IMR-90 (cell line): ENCODE measurements around the gene SLC25A41. TPM values are rescaled to one million over a fixed set of nuclear protein-coding genes. Genes with fewer than 3 reads are reported as not detected.

ENCODE experiments used
- ATAC-seq: fragments of 200-7000 bp; cut with Tn5 transposase; 2 replicates; pipeline ENCODE4 v1.9.1; 2020; ENCODE audit warnings: low read depth, mild to moderate bottlenecking, moderate library complexity
- BruUV-seq: library from RNA; stranded (reverse); fragments of 400-500 nt; replicated peaks from 2 replicates; lab custom pipeline; 2021; lab: Mats Ljungman, UMichigan
- CTCF ChIA-PET: fragments of 300-600 bp; formaldehyde crosslinking; extraction: SDS; loops from one replicate; lab custom pipeline; 2021; ENCODE audit warnings: antibody characterized with exemption; lab: Yijun Ruan, JAX
- POLR2A ChIA-PET: fragments of 300-600 bp; sonication (Branson Sonifier 250); formaldehyde crosslinking; loops from one replicate; lab custom pipeline; 2022; ENCODE audit warnings: antibody characterized with exemption; ENCODE audit not compliant: unreplicated experiment; lab: Charles Lee
- DNase-seq: peaks from one replicate; pipeline ENCODE4 v3.0.0; 2013
- H2AFZ ChIP-seq: replicated peaks from 2 replicates; pipeline ENCODE3; 2013; ENCODE audit warnings: low read length, mild to moderate bottlenecking; ENCODE audit not compliant: poor library complexity
- H2AK5ac ChIP-seq: 2 replicates; pipeline ENCODE4 v1.6.1; 2013; ENCODE audit warnings: low read depth, low read length, inconsistent platforms
- H2AK9ac ChIP-seq: replicated peaks from 2 replicates; pipeline ENCODE3; 2013; ENCODE audit warnings: mild to moderate bottlenecking, low read depth, low read length, moderate library complexity; ENCODE audit not compliant: poor library complexity
- H2BK120ac ChIP-seq: 2 replicates; pipeline ENCODE4 v1.6.1; 2013; ENCODE audit warnings: low read depth, low read length, inconsistent platforms
- H2BK15ac ChIP-seq: 3 replicates; pipeline ENCODE4 v1.6.1; 2013; ENCODE audit warnings: low read depth, low read length, inconsistent platforms
- H2BK20ac ChIP-seq: 2 replicates; pipeline ENCODE4 v1.6.1; 2013; ENCODE audit warnings: low read depth, mild to moderate bottlenecking, inconsistent platforms, low read length, moderate library complexity
- H2BK5ac ChIP-seq: 2 replicates; pipeline ENCODE4 v1.6.1; 2013; ENCODE audit warnings: mild to moderate bottlenecking, low read depth, low read length, inconsistent platforms; ENCODE audit not compliant: poor library complexity, severe bottlenecking
- H3K14ac ChIP-seq: replicated peaks from 2 replicates; pipeline ENCODE4 v1.6.1; 2013; ENCODE audit warnings: low read depth, low read length, inconsistent platforms
- H3K18ac ChIP-seq: 2 replicates; pipeline ENCODE4 v1.6.1; 2013; ENCODE audit warnings: low read depth, low read length, control low read depth
- H3K23ac ChIP-seq: 2 replicates; pipeline ENCODE4 v1.6.1; 2013; ENCODE audit warnings: low read depth, low read length, inconsistent platforms
- H3K27ac ChIP-seq: 2 replicates; pipeline ENCODE4 v1.5.1; 2013; ENCODE audit warnings: mild to moderate bottlenecking, control low read depth, low read length; ENCODE audit not compliant: insufficient read depth
- H3K27me3 ChIP-seq: 2 replicates; pipeline ENCODE4 v1.6.1; 2013; ENCODE audit warnings: low read length; ENCODE audit not compliant: control insufficient read depth, insufficient read depth
- H3K36me3 ChIP-seq: 2 replicates; pipeline ENCODE4 v1.6.1; 2013; ENCODE audit warnings: low read length, mixed read lengths; ENCODE audit not compliant: control insufficient read depth, insufficient read depth
- H3K4ac ChIP-seq: 2 replicates; pipeline ENCODE4 v1.6.1; 2013; ENCODE audit warnings: low read depth, low read length, inconsistent platforms
- H3K4me1 ChIP-seq: 2 replicates; pipeline ENCODE4 v1.6.1; 2013; ENCODE audit warnings: low read length, mixed read lengths; ENCODE audit not compliant: control insufficient read depth, insufficient read depth
- H3K4me2 ChIP-seq: 2 replicates; pipeline ENCODE4 v1.6.1; 2013; ENCODE audit warnings: low read depth, mild to moderate bottlenecking, control low read depth, low read length, moderate library complexity
- H3K4me3 ChIP-seq: 2 replicates; pipeline ENCODE4 v1.5.1; 2013; ENCODE audit warnings: low read depth, mild to moderate bottlenecking, control low read depth, low read length, moderate library complexity; ENCODE audit not compliant: insufficient read depth
- H3K56ac ChIP-seq: 2 replicates; pipeline ENCODE4 v1.6.1; 2013; ENCODE audit warnings: low read length, inconsistent platforms; ENCODE audit not compliant: insufficient read depth; ENCODE audit errors: extremely low read depth
- H3K79me1 ChIP-seq, 2 experiments: 2 replicates each; pipeline ENCODE4 v1.6.1; 2013; ENCODE audit warnings: low read length in 2 of 2, inconsistent platforms in 1 of 2, low read depth in 1 of 2
- H3K9ac ChIP-seq: 2 replicates; pipeline ENCODE4 v1.6.1; 2013; ENCODE audit warnings: low read depth, low read length, control low read depth
- H3K9me1 ChIP-seq: 2 replicates; pipeline ENCODE4 v1.6.1; 2013; ENCODE audit warnings: low read length, inconsistent platforms; ENCODE audit not compliant: insufficient read depth
- H3K9me3 ChIP-seq: 2 replicates; pipeline ENCODE4 v1.6.1; 2013; ENCODE audit warnings: low read length; ENCODE audit not compliant: control insufficient read depth, insufficient read depth
- H4K20me1 ChIP-seq: 2 replicates; pipeline ENCODE4 v1.6.1; 2013; ENCODE audit warnings: low read length, inconsistent platforms; ENCODE audit not compliant: insufficient read depth
- H4K5ac ChIP-seq: 2 replicates; pipeline ENCODE4 v1.6.1; 2013; ENCODE audit warnings: mild to moderate bottlenecking, low read depth, low read length, control low read depth
- H4K8ac ChIP-seq, 2 experiments: 2 replicates each; pipeline ENCODE4 v1.6.1; 2013; ENCODE audit warnings: low read depth in 2 of 2, low read length in 2 of 2, control low read depth in 1 of 2, inconsistent platforms in 1 of 2
- H4K91ac ChIP-seq: 2 replicates; pipeline ENCODE4 v1.6.1; 2013; ENCODE audit warnings: low read depth, low read length, inconsistent platforms; ENCODE audit not compliant: insufficient read depth
- CEBPB ChIP-seq: IDR thresholded peaks from 2 replicates; pipeline ENCODE4 v1.6.1; 2012; ENCODE audit warnings: low read depth, low read length, improper control_type of control experiment
- CHD1 ChIP-seq: IDR thresholded peaks from 2 replicates; pipeline ENCODE4 v1.6.1; 2012; ENCODE audit warnings: low read depth, low read length, improper control_type of control experiment
- MAFK ChIP-seq: IDR thresholded peaks from 2 replicates; pipeline ENCODE4 v1.6.1; 2012; ENCODE audit warnings: low read depth, low read length, improper control_type of control experiment
- MAZ ChIP-seq: IDR thresholded peaks from 2 replicates; pipeline ENCODE4 v1.6.1; 2012; ENCODE audit warnings: low read depth, mild to moderate bottlenecking, low read length, improper control_type of control experiment, moderate library complexity, borderline replicate concordance
- NFE2L2 ChIP-seq: fragments of 150-350 bp; IDR thresholded peaks from 2 replicates; pipeline ENCODE4 v1.6.1; 2016; ENCODE audit warnings: low read depth, mild to moderate bottlenecking, low read length
- RAD21 ChIP-seq: IDR thresholded peaks from 2 replicates; pipeline ENCODE4 v1.6.1; 2012; ENCODE audit warnings: low read length, improper control_type of control experiment
- RCOR1 ChIP-seq: IDR thresholded peaks from 2 replicates; pipeline ENCODE4 v1.6.1; 2012; ENCODE audit warnings: mild to moderate bottlenecking, low read length, improper control_type of control experiment; ENCODE audit not compliant: insufficient replicate concordance
- RFX5 ChIP-seq: IDR thresholded peaks from 2 replicates; pipeline ENCODE4 v1.8.0; 2012; ENCODE audit warnings: low read depth, mild to moderate bottlenecking, low read length, moderate library complexity
- SMC3 ChIP-seq: fragments of 150-350 bp; IDR thresholded peaks from 2 replicates; pipeline ENCODE4 v1.6.1; 2016; ENCODE audit warnings: low read depth, mild to moderate bottlenecking, antibody characterized with exemption, low read length, moderate library complexity
- WGBS, 2 experiments: methylation state at CpG; one replicate each; pipeline versions ENCODE4 v1.1.5 to v1.1.7; 2013; ENCODE audit warnings: missing lambda C conversion rate in 2 of 2; ENCODE audit not compliant: insufficient read length in 1 of 2; ENCODE audit errors: extremely low coverage in 2 of 2; 5-methylcytosine and 5-hydroxymethylcytosine counted together
- dilution Hi-C: fragments of 300-500 bp; cut with HindIII; formaldehyde crosslinking; loops from one replicate; pipeline ENCODE4 v1.14.3; 2018; ENCODE audit warnings: low sequenced_read_pairs; ENCODE audit not compliant: unreplicated experiment
- in situ Hi-C: fragments of 300-500 bp; cut with MboI; formaldehyde crosslinking; loops from 3 replicates; pipeline ENCODE4 v1.14.3; 2019; ENCODE audit warnings: low sequenced_read_pairs, inconsistent platforms, mixed read lengths
- intact Hi-C: fragments of 100-400 bp; cut with micrococcal nuclease; formaldehyde crosslinking; loops from 2 replicates; pipeline ENCODE4 v1.10.0; 2022
- polyA plus RNA-seq, 3 experiments: library from polyadenylated mRNA; depleted of rRNA; stranded (reverse); fragments of >200 nt; gene quantifications; 2 replicates each; pipeline ENCODE4 v1.2.3, GENCODE V29; 2012; ENCODE audit warnings: low replicate concordance in 1 of 3
- total RNA-seq: library from RNA; depleted of rRNA; stranded (reverse); fragments of >200 nt; gene quantifications from 2 replicates; pipeline ENCODE4 v1.2.3, GENCODE V29; 2012
- TF ChIP-seq, protein P1 (sequence below): conservative IDR thresholded peaks from 2 replicates; pipeline ENCODE4 v1.5.1; 2012; ENCODE audit warnings: mild to moderate bottlenecking, low read depth, low read length, improper control_type of control experiment
- TF ChIP-seq, protein P2 (sequence below): fragments of 150-350 bp; IDR thresholded peaks from 2 replicates; pipeline ENCODE4 v1.6.1; 2016; ENCODE audit warnings: low read depth, mild to moderate bottlenecking, low read length, moderate library complexity, borderline replicate concordance

SLC25A41 gene
- total and polyA plus RNA-seq, 2 of the 4 experiments (the other 2 are of a cell fraction) = not detected

DNA sequence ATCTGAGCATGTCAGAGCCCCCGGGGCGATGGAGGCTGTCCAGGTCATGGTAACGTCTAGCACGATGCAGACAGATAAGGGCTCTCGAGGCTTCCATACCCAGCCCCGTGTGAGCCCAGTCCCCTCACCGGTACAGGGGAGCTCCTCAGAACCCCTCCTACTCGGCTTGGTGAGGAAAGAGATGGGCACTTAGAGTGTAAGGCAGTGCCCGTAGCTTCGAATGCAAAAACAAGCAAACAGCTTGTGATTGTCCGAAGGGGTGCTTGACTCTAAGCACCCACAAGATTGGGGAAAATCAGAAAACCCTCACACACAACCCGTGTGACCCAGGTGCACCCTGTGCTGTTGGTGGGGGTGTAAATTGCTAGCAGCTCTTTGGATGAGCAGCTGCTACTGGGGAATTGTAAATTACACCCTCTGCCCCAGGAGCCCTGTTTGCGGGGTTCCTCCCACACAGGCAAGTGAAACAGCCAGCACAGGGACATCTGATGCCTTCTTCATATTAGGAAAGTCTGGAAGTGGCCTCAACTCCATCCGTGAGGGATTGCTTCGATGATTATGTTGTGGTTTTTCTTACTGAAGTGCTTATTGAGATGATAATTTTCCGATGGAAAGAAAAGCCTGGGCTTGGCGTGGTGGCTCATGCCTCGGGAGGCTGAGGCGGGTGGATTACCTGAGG is 56.9 kb downstream of the SLC25A41 start:
- H2BK15ac ChIP-seq = no peak overlapping the region
- BruUV-seq = no TSS peak
- TF ChIP-seq MAFK (no peak), MAZ (no peak), CHD1 (no peak), RAD21 (no peak), SMC3 (no peak), CEBPB (no peak), NFE2L2 (no peak), RFX5 (no peak), RCOR1 (no peak)
- TF ChIP-seq, protein P1, sequence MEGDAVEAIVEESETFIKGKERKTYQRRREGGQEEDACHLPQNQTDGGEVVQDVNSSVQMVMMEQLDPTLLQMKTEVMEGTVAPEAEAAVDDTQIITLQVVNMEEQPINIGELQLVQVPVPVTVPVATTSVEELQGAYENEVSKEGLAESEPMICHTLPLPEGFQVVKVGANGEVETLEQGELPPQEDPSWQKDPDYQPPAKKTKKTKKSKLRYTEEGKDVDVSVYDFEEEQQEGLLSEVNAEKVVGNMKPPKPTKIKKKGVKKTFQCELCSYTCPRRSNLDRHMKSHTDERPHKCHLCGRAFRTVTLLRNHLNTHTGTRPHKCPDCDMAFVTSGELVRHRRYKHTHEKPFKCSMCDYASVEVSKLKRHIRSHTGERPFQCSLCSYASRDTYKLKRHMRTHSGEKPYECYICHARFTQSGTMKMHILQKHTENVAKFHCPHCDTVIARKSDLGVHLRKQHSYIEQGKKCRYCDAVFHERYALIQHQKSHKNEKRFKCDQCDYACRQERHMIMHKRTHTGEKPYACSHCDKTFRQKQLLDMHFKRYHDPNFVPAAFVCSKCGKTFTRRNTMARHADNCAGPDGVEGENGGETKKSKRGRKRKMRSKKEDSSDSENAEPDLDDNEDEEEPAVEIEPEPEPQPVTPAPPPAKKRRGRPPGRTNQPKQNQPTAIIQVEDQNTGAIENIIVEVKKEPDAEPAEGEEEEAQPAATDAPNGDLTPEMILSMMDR = no peak
- TF ChIP-seq, protein P2, sequence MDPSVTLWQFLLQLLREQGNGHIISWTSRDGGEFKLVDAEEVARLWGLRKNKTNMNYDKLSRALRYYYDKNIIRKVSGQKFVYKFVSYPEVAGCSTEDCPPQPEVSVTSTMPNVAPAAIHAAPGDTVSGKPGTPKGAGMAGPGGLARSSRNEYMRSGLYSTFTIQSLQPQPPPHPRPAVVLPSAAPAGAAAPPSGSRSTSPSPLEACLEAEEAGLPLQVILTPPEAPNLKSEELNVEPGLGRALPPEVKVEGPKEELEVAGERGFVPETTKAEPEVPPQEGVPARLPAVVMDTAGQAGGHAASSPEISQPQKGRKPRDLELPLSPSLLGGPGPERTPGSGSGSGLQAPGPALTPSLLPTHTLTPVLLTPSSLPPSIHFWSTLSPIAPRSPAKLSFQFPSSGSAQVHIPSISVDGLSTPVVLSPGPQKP = no peak
- H2AK9ac ChIP-seq = no peak overlapping the region
- H3K4me2 ChIP-seq = no peak overlapping the region
- H4K91ac ChIP-seq = no peak overlapping the region
- H3K9me3 ChIP-seq = peaks cover 7% of the 10 kb centered on the region; the same call in 1 of the 2 replicates
- H2BK5ac ChIP-seq = no peak overlapping the region
- no peaks in the 10 kb centered on the region for H3K27me3 ChIP-seq
- H2AFZ ChIP-seq = no peak overlapping the region
- intact Hi-C loops (no loop called here), in situ Hi-C loops (no loop called here), dilution Hi-C loops (no loop called here)
- peaks cover 11% of the 10 kb centered on the region for H3K4me1 ChIP-seq
- no peak overlapping the region for H2AK5ac ChIP-seq
- no peaks in the 10 kb centered on the region for H4K20me1 ChIP-seq
- peaks cover 7 to 14% of the 10 kb centered on the region in 2 experiments; a peak in 3 of 4 replicates for H3K79me1 ChIP-seq
- H3K36me3 ChIP-seq = peaks cover 27% of the 10 kb centered on the region
- H3K27ac ChIP-seq = no peak overlapping the region
- H4K5ac ChIP-seq = no peak overlapping the region
- H3K23ac ChIP-seq = no peak overlapping the region
- no peak overlapping the region for H2BK120ac ChIP-seq
- DNase-seq (no peak), ATAC-seq (no peak)
- no peak overlapping the region for H3K9ac ChIP-seq
- H3K14ac ChIP-seq = no peak overlapping the region
- no peak overlapping the region for H4K8ac ChIP-seq
- ChIA-PET POLR2A (no interaction called here), CTCF (no interaction called here)
- no peak overlapping the region for H3K4ac ChIP-seq
- 93% methylated on average over 3 of the region's 19 CpGs; no CpG with 5 or more reads in 1 of the 2 experiments for WGBS, 2 experiments
- no peak overlapping the region for H3K4me3 ChIP-seq
- no peak overlapping the region for H3K56ac ChIP-seq
- no peak overlapping the region for H2BK20ac ChIP-seq
- no peak overlapping the region for H3K18ac ChIP-seq
- H3K9me1 ChIP-seq = peaks cover 13% of the 10 kb centered on the region
